Measurements from ENCODE around the gene RNF4. TPM values are rescaled to one million over a fixed set of nuclear protein-coding genes. Genes with fewer than 3 reads are reported as not detected.
A peak's percentile ranks its signal among the peaks of the same experiment; 100 is the strongest.
"Not testable (repeated sequence)": the region's sequence is repeated elsewhere in the genome, so short reads cannot be mapped to it uniquely, and the experiment has no call there.

The RNF4 gene
- total and polyA plus RNA-seq, 9 donors, result 27.0 to 72.1 (median 47.1) TPM

DNA sequence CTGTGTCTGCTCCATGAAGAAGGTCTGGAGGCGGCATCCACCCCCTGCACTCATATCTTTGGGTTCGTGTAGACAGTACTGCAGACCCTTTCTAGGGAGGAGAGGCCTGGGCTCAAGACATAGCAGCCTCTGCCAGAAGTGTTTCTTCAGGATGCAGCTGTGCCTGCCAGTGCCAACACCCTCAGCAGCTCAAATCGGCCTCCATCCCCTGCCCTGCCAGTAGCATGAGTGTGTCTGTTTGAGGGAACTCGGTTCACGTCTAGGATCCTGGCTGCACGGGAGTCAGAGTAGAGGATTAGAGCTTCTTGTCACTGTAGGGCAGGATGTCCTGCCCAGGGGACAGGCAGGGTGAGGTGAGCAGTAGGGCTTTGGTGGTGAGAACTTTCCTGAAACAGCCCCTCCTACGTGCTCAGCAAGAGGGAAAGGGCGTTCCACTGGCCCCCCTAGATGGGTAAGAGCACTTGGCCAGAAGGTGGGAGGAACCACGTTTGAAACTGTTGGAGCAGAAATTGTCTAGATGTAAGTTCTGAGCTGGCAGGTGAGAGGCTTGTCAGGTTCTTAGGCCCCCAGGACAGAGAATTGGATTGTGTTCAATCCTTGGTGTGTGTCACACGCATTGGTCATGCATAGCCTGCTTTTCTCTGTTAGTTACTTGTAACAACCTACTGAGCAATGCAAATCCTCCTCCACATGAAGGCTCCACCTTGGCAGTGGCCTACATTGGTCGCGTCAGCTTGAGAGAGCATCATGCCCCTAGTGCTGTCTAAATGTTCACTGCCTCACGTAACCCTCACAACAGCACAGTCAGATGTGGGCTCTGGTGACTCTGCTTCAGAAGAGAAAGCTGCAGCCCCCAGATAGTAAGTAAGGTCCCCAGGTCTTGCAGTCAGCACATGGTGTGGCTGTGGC is 41.7 kb downstream of the RNF4 start:
- Histone ChIP-seq H3K27ac (no peak overlapping the region), H3K36me3 (no peaks in the 10 kb centered on the region), H3K4me1 (ENCODE audit: insufficient read depth) (no peaks in the 10 kb centered on the region), H3K9me3 (no peaks in the 10 kb centered on the region), H3K4me3 (no peak overlapping the region), H3K27me3 (no peaks in the 10 kb centered on the region)
- TF ChIP-seq EP300 (IDR thresholded peaks at IDR 0.05) (no peak), POLR2A (IDR thresholded peaks at IDR 0.05) (no peak)
- TF ChIP-seq, protein P1, sequence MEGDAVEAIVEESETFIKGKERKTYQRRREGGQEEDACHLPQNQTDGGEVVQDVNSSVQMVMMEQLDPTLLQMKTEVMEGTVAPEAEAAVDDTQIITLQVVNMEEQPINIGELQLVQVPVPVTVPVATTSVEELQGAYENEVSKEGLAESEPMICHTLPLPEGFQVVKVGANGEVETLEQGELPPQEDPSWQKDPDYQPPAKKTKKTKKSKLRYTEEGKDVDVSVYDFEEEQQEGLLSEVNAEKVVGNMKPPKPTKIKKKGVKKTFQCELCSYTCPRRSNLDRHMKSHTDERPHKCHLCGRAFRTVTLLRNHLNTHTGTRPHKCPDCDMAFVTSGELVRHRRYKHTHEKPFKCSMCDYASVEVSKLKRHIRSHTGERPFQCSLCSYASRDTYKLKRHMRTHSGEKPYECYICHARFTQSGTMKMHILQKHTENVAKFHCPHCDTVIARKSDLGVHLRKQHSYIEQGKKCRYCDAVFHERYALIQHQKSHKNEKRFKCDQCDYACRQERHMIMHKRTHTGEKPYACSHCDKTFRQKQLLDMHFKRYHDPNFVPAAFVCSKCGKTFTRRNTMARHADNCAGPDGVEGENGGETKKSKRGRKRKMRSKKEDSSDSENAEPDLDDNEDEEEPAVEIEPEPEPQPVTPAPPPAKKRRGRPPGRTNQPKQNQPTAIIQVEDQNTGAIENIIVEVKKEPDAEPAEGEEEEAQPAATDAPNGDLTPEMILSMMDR (IDR thresholded peaks at IDR 0.05), result no peak
- WGBS, 3 donors, result 83 to 89% (median 85%) methylated on average over 13 of the region's 13 CpGs
- intact Hi-C loops (cut with DNase I), result no loop called here
- no peak for DNase-seq

DNA sequence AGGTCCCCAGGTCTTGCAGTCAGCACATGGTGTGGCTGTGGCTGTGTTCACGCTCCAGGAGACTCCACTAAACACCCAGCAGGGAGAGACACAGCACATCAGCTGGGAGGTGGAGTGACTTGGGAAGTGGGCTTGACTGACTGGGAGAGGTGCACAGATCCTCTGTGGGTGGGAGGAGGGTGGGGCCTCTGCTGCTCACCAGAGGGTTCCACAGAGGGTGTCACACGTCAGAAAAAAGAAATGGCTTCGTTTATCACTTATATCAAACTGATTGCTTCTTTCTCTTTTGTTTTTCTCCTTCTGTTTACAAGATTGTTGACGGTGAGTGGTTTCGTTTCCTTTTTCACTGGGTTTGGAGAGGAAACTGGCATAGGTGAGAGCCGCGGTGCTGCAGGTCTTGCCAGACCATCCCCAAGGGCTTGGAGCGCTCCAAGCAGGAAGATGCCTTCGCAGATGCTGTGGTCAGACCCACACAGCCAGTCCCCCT is 42.8 kb downstream of the RNF4 start:
- DNase-seq, result no peak
- H3K4me3 ChIP-seq, result no peak overlapping the region
- no peaks in the 10 kb centered on the region for H3K9me3 ChIP-seq
- no peak overlapping the region for H3K27ac ChIP-seq
- H3K4me1 ChIP-seq (ENCODE audit: insufficient read depth), result peaks cover 6% of the 10 kb centered on the region
- intact Hi-C loops (cut with DNase I), result no loop called here
- 77 to 86% (median 83%) methylated on average over 9 of the region's 9 CpGs for WGBS, 3 donors
- H3K27me3 ChIP-seq, result no peaks in the 10 kb centered on the region
- TF ChIP-seq, protein P1 (IDR thresholded peaks at IDR 0.05), result no peak
- TF ChIP-seq POLR2A (IDR thresholded peaks at IDR 0.05), result no peak
- H3K36me3 ChIP-seq, result no peaks in the 10 kb centered on the region

DNA sequence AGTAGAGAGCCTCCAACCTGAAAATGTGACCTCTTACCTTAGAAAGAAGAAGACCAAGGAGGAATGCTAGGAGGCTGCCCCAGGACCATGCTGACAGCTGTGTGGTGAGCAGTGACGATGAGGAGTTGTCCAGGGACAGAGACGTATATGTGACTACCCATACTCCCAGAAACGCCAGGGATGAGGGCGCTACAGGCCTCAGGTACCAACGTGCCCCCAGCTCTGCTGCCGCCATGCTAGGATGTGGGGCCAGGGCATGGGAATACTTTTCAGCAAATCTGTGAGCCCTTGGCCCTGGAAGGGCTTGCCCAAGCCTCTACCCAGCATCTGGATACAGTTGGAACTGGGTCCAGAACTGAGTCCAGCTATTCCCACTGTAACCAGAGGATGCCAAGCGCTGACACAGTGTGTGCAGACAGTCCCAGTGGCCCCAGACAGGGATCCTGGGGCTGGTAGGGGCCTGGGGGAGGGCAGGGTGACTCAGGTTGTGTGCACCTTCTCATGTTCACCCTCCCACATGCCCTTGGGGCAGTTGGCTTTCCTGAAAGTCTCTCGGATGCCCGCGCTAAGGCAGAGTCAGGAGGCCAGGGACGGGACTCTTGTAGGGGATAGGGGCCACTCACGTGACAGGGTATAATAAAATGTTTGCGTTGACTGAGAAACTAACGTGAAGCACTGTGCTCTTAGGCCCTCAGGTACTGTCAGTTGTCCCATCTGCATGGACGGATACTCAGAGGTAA is 43.7 kb downstream of the RNF4 start:
- Histone ChIP-seq H3K4me1 (ENCODE audit: insufficient read depth) (peaks cover 6% of the 10 kb centered on the region), H3K36me3 (no peaks in the 10 kb centered on the region), H3K27ac (no peak overlapping the region), H3K4me3 (no peak overlapping the region), H3K27me3 (no peaks in the 10 kb centered on the region), H3K9me3 (no peaks in the 10 kb centered on the region)
- TF ChIP-seq, protein P1 (IDR thresholded peaks at IDR 0.05), result no peak
- TF ChIP-seq EP300 (IDR thresholded peaks at IDR 0.05) (no peak), POLR2A (IDR thresholded peaks at IDR 0.05) (no peak)
- no peak for DNase-seq
- 91 to 93% (median 93%) methylated on average over 15 of the region's 15 CpGs for WGBS, 3 donors
- intact Hi-C loops (cut with DNase I), result no loop called here

DNA sequence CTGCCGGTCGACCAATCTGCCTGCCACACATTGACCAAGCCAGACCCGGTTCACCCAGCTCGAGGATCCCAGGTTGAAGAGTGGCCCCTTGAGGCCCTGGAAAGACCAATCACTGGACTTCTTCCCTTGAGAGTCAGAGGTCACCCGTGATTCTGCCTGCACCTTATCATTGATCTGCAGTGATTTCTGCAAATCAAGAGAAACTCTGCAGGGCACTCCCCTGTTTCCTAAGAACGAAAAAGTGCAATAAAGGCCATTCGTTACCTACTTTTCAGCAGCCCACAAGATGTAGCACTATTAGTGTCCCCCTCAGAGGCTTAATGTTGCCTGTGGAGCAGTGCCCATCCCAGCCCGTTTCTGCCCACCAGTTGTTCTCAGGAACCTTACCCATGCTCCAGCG is 45.3 kb downstream of the RNF4 start:
- H3K36me3 ChIP-seq, result not testable (repeated sequence)
- WGBS, 3 donors, result 74 to 88% (median 79%) methylated on average over 9 of the region's 9 CpGs

DNA sequence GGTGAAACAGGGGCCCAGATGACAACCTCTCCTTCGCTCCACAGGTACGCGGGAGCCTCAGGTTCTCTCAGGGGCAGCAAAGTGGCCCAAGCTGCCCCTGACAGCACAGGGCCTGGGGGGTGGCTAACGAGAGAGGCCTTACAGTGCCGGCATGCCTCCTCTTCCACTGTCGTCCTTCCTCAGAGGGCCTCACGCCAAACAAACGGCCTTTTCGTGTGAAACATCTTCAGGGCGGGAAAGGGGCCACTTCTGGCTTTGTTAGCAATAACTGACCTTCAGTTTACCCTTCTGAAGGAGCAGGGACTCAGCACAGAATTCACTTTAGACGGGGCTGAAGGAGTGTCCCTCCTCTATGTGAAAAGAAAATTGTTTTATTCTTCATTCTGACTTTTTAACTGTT is 46.0 kb downstream of the RNF4 start:
- H3K9me3 ChIP-seq; H3K36me3 ChIP-seq; H3K27ac ChIP-seq; H3K4me3 ChIP-seq; H3K4me1 ChIP-seq (ENCODE audit: insufficient read depth); intact Hi-C loops (cut with DNase I); H3K27me3 ChIP-seq: not testable (repeated sequence)
- peak in 2 of 5 donors; percentile 52 to 56 for DNase-seq
- 32 to 36% (median 35%) methylated on average over 11 of the region's 11 CpGs for WGBS, 3 donors

More for the DNA sequence above, 45.3 kb downstream of the RNF4 start:
- H3K27ac ChIP-seq; H3K9me3 ChIP-seq; DNase-seq; intact Hi-C loops (cut with DNase I); H3K4me1 ChIP-seq (ENCODE audit: insufficient read depth); H3K27me3 ChIP-seq; H3K4me3 ChIP-seq: not testable (repeated sequence)
